GM21526 (cell line): ENCODE measurements around the gene FAM221A.
"Not testable (repeated sequence)": the region's sequence is repeated elsewhere in the genome, so short reads cannot be mapped to it uniquely, and the experiment has no call there.

ENCODE experiments used
- ATAC-seq: cut with Tn5 transposase; IDR thresholded peaks from one replicate; pipeline ENCODE4 v1.9.1; 2021; ENCODE audit warnings: moderate library complexity; ENCODE audit not compliant: unreplicated experiment, low FRiP score

Gene FAM221A

DNA sequence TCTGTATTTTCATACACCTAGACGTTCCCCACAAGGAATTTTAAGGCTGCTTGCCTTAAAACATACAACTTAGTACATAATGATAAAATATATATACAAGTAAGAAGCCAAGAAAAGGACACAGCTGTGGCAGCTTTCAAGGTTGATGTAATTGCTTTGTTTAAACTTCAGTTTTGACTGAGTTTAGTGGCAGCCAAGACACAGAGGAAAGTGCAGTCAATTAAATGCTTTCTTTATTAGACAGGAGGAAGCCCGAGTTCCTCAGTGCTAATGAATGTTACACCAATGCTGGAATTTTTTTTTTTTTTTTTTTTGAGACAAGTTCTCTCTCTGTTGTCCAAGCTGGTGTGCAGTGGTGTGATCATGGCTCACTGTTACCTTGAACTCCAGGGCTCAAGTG is 18.8 kb downstream of the FAM221A start:
- no peak for ATAC-seq

DNA sequence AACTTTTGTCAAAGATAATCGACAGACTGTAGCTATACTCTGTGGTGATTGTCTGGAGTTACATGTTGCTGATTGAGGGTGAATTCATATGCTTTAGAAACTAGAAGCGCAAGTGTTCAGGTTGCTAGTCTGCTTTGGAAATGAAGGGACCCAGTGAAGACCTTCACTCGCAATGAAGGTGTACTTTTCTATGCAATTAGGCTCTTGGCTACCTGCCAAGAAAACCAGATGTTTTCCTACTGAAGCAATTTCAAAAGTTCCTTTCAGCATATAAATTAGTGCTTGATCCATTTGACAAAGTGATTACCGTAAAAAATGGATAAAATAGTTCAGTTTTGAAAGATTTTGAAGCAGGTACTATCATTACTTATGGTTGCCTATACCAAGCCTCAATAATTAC is 20.0 kb downstream of the FAM221A start:
- no peak for ATAC-seq

DNA sequence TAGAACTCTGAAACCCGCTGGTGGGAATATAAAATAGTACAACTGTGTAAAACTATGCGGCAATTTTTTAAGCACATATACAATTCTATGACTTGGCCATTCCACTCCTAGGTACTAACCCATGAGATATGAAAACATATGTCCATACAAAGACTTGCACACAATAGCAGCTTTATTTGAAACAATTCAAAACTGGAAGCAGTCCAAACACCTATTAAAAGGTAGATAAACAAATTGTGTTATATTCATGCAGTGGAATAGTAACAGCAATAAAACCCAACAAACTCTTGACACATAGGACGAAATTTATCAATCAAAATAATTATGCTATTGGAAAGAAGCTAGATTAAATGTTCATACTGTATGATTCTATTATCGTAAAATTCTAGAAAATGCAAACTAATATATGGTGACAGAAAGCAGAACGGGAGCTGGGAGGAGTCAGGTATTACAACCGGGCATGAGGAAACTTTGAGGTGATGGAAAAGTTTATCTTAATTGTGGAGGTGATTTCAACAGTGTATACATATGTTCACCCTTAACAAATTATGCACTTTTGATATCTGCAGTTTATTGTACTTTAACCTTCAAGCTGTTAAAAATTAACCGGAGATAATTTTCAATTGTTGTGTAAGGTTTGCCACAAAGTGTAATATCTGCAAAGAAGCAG is 29.2 kb downstream of the FAM221A start:
- ATAC-seq = no peak

DNA sequence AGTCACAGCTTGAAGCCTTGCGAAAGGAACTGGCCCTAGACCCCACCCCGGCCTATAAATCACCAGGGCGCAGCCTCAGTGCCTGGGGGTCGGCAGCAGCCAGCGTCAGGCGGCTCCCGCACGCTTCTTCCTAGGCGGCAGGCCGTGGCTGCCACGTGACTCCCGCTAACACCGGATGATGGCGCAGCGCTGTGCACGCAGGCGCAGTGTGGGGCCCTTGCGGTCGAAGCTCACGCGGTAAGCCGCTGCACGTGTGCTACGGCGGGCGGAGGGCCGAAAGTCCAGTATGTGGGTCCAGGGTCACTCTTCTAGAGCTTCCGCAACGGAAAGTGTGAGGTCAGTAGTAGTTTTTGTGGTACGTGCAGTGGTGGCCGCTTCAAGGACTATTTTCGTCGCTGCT is 30.0 kb downstream of the FAM221A start, which contains the start of gene STK31:
Gene STK31, plus strand, starts transcription at position 220 of the 400 bp plus-strand sequence. Its CDS starts 67 bp downstream, at position 287.
- ATAC-seq = no peak

DNA sequence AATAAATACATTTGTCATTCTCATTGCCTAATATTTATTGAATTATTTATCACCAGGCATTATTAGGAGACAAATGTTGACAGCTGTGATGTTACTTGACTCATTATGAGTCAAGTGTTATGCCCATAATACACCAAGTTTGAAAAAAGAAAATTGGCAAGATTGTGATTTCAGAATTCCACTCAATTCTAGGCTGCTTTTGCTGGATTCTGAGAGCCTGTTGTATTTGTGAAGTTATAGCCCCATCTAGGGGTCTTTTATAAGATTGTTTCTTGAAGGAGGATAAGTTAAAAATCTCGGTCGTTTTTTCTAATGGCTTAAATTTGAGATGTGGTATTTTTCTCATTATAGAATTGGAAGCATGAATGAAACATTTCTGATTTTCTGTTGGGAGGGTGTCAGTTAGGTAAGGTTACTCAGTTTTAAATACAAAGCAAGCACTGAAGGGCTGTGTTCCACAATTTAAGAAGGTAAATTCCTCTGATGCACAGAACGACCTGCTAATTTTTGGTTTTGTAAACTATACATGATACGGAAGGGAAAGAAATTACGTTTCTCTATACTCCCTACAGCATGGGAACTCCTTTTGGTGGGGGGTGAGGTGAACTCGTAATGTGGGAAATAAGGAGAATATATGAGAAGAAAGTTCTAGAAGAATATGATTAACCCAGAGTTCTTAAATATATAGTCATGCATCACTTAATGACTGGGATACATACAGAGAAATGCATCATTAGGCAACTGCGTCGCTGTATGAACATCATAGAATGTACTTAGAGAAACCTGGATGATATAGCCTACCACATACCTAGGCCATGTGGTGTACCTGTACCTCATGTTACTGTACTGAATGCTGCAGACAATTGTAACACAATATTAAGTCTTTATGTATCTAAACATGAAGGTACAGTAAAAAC is 32.6 kb downstream of the FAM221A start:
- ATAC-seq = no peak

DNA sequence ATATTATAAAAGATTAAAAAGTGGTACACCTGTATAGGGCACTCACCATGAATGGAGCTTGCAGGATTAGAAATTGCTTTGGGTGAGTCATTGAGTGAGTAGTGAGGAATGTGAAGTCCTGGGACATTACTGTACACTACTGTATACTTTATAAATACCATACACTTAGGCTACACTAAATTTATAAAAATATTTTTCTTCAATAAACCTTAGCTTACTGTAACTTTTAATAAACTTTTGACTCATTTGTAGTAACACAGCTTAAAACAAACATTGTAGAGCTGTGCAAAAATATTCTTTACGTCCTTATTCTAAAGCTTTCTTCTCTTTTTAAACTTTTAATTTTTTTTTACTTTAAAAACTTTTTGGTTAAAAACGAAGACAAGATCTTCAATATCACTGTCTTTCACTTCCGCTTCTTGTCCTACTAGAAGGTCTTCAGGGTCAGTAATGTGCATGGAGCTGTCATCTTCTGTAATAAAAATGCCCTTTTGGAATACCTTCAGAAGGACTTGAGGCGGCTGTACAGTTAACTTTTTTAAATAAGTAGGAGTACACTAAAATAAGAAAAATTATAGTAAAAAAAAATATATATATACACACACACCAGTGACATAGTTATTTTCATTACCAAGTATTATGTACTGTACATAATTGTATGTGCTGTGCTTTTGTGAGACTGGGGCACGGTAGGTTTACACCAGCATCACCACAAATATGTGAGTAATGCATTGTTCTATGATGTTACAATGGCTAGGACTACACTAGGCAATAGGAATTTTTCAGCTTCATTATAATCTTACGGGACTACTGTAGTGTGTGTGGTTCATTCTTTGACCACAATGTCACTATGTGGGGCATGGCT is 33.5 kb downstream of the FAM221A start:
- no peak for ATAC-seq

DNA sequence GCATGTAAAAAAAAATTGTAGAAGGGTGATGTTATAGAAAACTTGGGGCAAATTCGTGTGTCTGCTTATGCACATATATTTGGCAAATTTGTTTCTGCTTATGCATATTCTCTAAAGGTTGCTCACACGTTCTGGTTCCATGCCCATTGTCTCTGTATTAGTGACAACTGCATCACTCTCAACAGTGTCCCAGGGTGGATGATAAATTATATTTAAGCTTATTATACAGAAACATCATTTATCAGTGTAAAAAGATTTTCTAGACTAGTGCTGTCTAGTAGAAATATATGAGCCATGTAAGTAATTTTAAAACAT is 34.1 kb downstream of the FAM221A start:
- ATAC-seq = no peak

DNA sequence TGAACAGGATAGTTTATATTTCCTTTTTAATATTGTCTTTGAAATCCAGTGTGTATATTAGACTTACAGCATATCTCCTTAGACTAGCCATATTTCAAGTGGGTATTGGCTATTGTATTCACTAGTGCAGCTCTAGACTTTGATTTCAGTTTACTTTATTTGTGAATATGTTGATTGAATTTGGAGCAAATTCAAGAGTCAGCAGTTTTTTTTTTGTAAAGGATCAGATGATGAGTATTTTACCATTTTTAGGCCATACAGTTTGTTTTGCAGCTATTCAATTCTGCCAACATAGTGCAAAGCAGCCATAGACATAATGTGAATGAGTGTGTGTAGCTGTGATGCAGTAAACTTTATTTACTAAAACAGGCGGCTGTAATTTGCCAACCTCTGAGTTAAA is 34.6 kb downstream of the FAM221A start:
- ATAC-seq = no peak

DNA sequence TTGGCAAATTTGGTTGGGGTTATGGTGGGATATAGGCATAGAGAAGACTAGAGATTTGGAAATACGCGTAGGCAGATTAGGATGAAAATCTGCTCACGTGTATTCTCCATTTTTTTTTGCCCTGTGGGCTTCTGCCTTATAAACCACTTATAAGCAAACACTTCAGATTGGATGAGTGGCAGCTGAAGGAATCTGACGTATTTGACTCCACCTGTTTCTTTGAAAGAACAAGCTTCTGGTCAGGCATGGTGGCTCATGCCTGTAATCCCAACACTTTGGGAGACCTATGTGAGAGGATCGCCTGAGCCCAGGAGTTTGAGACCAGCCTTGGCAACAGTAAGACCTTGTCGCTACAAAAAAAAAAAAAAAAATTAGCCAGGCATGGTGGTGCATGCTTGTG is 35.1 kb downstream of the FAM221A start:
- no peak for ATAC-seq

DNA sequence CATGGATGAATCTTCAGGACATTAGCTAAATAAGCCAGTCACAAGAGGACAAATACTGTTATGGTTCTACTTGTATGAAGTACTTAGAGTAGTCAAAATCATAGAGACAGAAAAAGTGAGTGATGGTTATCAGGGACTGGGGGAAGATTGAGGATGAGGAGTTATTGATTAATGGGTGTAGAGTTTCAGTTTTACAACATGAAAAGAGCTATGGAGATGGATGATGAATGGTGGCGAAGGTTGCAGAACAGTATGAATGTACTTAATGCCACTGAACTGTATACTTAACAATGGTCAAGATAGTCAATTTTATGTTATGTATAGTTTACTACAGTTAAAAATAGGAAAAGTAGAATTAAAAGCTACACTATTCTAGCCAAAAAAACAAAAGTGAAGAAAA is 37.8 kb downstream of the FAM221A start:
- ATAC-seq = no peak

DNA sequence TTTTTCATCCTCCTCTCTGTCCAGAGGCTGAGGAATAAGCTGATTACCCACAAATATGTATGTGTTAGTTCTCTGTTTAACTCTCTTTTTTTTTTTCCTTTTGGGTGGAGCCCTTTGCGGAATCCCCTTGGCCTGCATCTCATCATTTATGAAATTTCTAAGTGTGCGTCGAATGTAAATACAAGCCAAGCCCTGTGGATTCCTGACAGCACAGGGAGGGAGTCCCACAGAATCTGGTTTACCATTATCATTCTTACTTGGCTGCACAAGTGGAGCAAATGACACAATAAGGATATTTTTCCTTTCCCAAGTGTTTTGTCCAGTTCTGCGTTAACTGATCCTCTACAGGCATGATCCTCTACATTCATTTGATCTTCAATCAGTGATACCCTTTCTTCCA is 41.5 kb downstream of the FAM221A start:
- no peak for ATAC-seq

DNA sequence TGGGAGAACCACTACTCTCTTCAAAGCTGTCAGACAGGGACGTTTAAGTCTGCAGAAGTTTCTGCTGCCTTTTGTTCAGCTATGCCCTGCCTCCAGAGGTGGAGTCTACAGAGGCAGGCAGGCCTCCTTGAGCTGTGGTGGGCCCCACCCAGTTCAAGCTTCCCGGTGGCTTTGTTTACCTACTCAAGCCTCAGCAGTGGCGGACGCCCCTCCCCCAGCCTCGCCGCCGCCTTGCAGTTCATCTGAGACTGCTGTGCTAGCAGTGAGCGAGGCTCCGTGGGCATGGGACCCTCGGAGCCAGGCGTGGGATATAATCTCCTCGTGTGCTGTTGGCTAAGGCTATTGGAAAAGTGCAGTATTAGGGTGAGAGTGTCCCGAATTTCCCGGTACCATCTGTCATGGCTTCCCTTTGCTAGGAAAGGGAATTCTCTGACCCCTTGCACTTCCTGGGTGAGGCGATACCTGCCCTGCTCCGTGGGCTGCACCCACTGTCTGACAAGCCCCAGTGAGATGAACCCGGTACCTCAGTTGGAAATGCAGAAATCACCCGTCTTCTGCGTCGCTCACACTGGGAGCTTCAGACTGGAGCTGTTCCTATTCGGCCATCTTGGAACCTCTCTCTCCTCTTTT is 42.7 kb downstream of the FAM221A start:
- not testable (repeated sequence) for ATAC-seq

DNA sequence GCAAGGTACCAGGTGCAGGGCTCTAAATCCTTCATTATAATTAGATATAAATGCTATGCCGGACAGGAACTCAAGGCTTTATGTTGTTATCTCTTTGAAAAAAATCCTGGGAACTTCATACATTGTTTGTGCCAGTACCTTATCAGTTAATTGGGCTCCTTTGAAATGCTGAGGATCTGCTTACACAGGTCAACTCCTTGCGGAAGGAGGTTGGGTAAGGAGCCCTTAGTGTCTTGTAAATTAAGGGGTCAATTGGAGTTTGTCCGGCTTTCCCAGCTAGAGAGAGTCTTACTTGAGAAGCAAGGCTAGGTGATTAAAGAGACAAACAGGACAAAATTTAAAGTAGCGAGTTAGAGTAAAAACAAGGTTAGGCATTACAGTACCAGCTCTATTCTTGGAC is 44.1 kb downstream of the FAM221A start:
- ATAC-seq = not testable (repeated sequence)

DNA sequence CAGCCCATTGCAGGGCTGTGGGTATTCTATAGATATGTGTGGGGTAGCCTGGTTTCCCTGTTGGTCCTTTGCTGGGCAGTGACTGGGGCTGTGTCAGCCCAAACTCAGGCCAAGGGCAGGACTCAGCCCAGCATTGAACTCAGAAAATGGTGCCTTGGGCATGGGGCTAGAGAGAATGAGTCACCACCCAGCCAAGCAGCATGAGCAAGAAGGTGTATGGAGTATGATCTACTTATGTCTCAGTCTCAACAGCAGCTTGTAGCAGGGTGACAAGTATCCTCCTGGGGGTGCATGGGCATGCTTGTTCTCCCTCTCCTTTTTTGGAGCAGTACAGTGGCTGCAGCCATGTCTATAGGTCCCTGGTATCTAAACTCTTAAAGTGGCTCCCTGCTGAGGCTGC is 62.1 kb downstream of the FAM221A start:
- ATAC-seq = no peak

DNA sequence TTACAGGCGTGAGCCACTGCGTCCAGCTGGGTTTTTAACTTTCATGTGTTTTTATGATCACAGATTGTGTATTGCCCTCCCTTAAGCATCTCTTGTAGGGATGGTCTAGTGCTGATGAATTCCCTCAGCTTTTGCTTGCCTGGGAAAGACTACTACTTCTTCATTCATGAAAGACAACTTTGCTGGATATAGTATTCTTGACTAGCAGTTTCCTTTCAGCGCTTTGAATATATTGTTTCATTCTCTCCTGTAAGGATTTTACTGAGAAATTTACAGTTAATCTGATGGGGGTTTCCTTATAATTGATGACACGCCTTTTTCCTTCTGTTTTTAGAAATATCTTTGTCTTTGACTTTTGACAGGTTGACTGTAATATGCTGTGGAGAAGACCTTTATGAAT is 63.2 kb downstream of the FAM221A start:
- ATAC-seq = no peak

DNA sequence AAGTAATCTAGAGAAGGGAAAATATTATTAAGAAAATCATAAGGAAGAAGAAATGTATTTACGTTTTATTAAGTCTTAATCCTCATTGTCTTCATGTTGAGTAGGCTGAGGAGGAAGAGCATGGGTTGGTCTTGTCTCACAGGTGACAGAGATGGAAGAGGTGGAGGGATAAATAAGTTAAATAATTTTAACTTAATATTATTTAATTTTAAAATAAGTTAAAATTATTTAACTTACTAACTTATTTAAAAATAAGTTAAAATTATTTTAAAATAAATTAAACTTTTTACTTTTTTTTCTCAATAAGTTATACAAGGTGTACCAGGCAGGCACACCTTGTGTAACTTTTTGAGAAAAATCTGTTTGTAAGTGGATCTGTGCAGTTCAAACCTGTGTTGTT is 66.6 kb downstream of the FAM221A start:
- no peak for ATAC-seq

DNA sequence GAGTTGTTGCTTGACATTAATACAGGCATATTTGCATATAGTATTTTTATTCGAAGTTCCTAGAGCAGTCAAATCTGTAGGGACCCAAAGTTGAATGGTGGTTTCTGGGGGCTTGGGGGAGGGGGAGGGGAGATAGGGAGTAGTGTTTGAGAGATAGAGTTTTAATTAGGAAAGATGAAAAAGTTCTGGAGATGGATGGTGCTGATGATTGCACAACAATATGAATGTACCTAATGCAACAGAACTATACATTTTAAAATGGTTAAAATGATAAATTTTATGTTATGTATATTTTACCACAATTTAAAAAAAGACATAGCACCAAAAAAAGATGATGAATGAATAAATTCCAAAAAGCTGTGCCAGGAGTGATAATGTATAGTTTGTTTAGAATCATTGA is 71.9 kb downstream of the FAM221A start:
- ATAC-seq = no peak
